SK-N-SH (cell line): ENCODE data around the gene TMOD2.

Experiments
- CHD2 ChIP-seq: fragments of 150-350 bp; IDR thresholded peaks from 2 replicates; pipeline ENCODE4 v1.6.1; 2018; ENCODE audit warnings: low read length; ENCODE audit not compliant: partially characterized antibody
- EP300 ChIP-seq, 2 experiments: IDR thresholded peaks; 2 replicates each; pipeline versions ENCODE4 v1.4.0 to v1.6.1; 2012; ENCODE audit warnings: borderline replicate concordance in 1 of 2, low read depth in 1 of 2, low read length in 1 of 2
- NFIC ChIP-seq: IDR thresholded peaks from 2 replicates; pipeline ENCODE4 v1.4.0; 2012; ENCODE audit warnings: borderline replicate concordance
- POLR2AphosphoS5 ChIP-seq: IDR thresholded peaks from 2 replicates; pipeline ENCODE4 v1.6.1; 2012; ENCODE audit warnings: low read depth, low read length
- RCOR1 ChIP-seq: fragments of 150-350 bp; IDR thresholded peaks from 2 replicates; pipeline ENCODE4 v1.6.1; 2017; ENCODE audit warnings: antibody characterized with exemption, low read length
- REST ChIP-seq: IDR thresholded peaks from 2 replicates; pipeline ENCODE4 v1.6.1; 2012; ENCODE audit warnings: mild to moderate bottlenecking, low read depth, low read length, moderate library complexity
- RFX5 ChIP-seq: IDR thresholded peaks from 2 replicates; pipeline ENCODE4 v1.6.1; 2012; ENCODE audit warnings: mild to moderate bottlenecking, improper control_type of control experiment, low read length
- TAF1 ChIP-seq: IDR thresholded peaks from 2 replicates; pipeline ENCODE4 v1.6.1; 2012; ENCODE audit warnings: low read depth, mild to moderate bottlenecking, low read length, moderate library complexity, borderline replicate concordance
- TF ChIP-seq, protein P1 (sequence below): fragments of 200-600 bp; sonication (generic); IDR thresholded peaks from 2 replicates; pipeline ENCODE4 v1.6.1; 2017; ENCODE audit warnings: antibody characterized with exemption, mild to moderate bottlenecking, moderate library complexity
- TF ChIP-seq, protein P2 (sequence below): IDR thresholded peaks from 2 replicates; pipeline ENCODE4 v1.4.0; 2012; ENCODE audit warnings: low read depth, borderline replicate concordance
- TF ChIP-seq, protein P3 (sequence below): IDR thresholded peaks from 2 replicates; pipeline ENCODE4; 2012

DNA sequence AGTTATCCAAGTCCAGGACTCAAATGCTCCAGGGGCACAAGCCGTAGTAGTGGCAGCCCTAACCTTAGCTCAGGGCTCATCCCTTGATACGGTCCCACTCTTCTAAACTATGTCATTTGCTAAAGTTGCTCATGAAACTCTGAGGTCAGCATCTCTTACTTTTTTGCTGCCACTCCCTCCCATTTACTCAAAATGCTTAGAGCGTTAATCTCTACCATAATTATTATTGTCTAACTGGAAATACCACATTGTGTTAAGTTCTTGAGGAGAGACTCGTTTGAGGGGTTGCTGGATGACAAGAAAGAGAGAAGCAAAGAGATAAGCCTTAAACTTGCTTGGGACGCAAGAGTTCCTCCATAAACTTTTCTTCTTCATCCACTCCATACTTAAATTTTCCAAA lies 51.2 kb downstream of the TMOD2 start:
- TF ChIP-seq, protein P1, sequence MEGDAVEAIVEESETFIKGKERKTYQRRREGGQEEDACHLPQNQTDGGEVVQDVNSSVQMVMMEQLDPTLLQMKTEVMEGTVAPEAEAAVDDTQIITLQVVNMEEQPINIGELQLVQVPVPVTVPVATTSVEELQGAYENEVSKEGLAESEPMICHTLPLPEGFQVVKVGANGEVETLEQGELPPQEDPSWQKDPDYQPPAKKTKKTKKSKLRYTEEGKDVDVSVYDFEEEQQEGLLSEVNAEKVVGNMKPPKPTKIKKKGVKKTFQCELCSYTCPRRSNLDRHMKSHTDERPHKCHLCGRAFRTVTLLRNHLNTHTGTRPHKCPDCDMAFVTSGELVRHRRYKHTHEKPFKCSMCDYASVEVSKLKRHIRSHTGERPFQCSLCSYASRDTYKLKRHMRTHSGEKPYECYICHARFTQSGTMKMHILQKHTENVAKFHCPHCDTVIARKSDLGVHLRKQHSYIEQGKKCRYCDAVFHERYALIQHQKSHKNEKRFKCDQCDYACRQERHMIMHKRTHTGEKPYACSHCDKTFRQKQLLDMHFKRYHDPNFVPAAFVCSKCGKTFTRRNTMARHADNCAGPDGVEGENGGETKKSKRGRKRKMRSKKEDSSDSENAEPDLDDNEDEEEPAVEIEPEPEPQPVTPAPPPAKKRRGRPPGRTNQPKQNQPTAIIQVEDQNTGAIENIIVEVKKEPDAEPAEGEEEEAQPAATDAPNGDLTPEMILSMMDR, result no peak
- no peak for TF ChIP-seq POLR2AphosphoS5
- TF ChIP-seq EP300 (IDR thresholded peaks at IDR 0.05; ENCODE audit: borderline replicate concordance in 1 of 2, low read depth in 1 of 2, low read length in 1 of 2), result no peak
- no peak for TF ChIP-seq REST
- TF ChIP-seq RCOR1, result no peak
- TF ChIP-seq RFX5, result no peak
- TF ChIP-seq NFIC, result no peak
- TF ChIP-seq CHD2, result no peak
- no peak for TF ChIP-seq TAF1
- TF ChIP-seq, protein P2, sequence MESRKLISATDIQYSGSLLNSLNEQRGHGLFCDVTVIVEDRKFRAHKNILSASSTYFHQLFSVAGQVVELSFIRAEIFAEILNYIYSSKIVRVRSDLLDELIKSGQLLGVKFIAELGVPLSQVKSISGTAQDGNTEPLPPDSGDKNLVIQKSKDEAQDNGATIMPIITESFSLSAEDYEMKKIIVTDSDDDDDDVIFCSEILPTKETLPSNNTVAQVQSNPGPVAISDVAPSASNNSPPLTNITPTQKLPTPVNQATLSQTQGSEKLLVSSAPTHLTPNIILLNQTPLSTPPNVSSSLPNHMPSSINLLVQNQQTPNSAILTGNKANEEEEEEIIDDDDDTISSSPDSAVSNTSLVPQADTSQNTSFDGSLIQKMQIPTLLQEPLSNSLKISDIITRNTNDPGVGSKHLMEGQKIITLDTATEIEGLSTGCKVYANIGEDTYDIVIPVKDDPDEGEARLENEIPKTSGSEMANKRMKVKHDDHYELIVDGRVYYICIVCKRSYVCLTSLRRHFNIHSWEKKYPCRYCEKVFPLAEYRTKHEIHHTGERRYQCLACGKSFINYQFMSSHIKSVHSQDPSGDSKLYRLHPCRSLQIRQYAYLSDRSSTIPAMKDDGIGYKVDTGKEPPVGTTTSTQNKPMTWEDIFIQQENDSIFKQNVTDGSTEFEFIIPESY, result no peak
- TF ChIP-seq, protein P3, sequence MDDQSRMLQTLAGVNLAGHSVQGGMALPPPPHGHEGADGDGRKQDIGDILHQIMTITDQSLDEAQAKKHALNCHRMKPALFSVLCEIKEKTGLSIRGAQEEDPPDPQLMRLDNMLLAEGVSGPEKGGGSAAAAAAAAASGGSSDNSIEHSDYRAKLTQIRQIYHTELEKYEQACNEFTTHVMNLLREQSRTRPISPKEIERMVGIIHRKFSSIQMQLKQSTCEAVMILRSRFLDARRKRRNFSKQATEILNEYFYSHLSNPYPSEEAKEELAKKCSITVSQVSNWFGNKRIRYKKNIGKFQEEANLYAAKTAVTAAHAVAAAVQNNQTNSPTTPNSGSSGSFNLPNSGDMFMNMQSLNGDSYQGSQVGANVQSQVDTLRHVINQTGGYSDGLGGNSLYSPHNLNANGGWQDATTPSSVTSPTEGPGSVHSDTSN, result no peak
